Tibial nerve (tissue), 4 donors: ENCODE data around the gene TFR2. TPM values are rescaled to one million over a fixed set of nuclear protein-coding genes. Genes with fewer than 3 reads are reported as not detected.

ENCODE experiments used
- DNase-seq, 2 donors: peaks; one replicate each; pipeline ENCODE4 v3.0.0-alpha.2; 2019; ENCODE audit warnings: low spot score in 2 of 2
- H3K27ac ChIP-seq, 4 donors: fragments of 200-600 bp; sonication (generic) in 3 of 4; one replicate each; pipeline ENCODE4 v1.5.1; 2017 to 2019; ENCODE audit warnings: mild to moderate bottlenecking in 1 of 4
- H3K27me3 ChIP-seq, 2 donors: fragments of 200-600 bp; sonication (generic) in 1 of 2; one replicate each; pipeline versions ENCODE4 v1.5.1 to v1.6.0; 2017 to 2019
- H3K36me3 ChIP-seq, 3 donors: fragments of 200-600 bp; sonication (generic); one replicate each; pipeline ENCODE4 v1.5.1; 2018 to 2019
- H3K4me1 ChIP-seq, 4 donors: fragments of 200-600 bp; sonication (generic) in 3 of 4; one replicate each; pipeline ENCODE4 v1.5.1; 2017 to 2019
- H3K4me3 ChIP-seq, 4 donors: fragments of 200-600 bp; sonication (generic) in 3 of 4; one replicate each; pipeline ENCODE4 v1.5.1; 2017 to 2019; ENCODE audit warnings: mild to moderate bottlenecking in 1 of 4, moderate library complexity in 1 of 4
- H3K9me3 ChIP-seq, 4 donors: fragments of 200-600 bp; sonication (generic) in 3 of 4; one replicate each; pipeline ENCODE4 v1.5.1; 2017 to 2019
- EP300 ChIP-seq, 2 donors: sonication (generic); formaldehyde crosslinking; IDR thresholded peaks; one replicate each; pipeline ENCODE4 v1.6.1; 2017; ENCODE audit warnings: antibody characterized with exemption in 2 of 2, mild to moderate bottlenecking in 1 of 2
- POLR2A ChIP-seq, 2 donors: fragments of 450-650 bp; IDR thresholded peaks; one replicate each; pipeline ENCODE4 v1.6.1; 2017; ENCODE audit warnings: antibody characterized with exemption in 2 of 2, mild to moderate bottlenecking in 2 of 2, moderate library complexity in 2 of 2
- WGBS, 2 donors: methylation state at CpG; one replicate each; pipeline ENCODE4 v1.1.5; 2018; 5-methylcytosine and 5-hydroxymethylcytosine counted together
- total RNA-seq, 4 donors: library from RNA; depleted of rRNA; stranded (reverse); fragments of >200 nt; gene quantifications; one replicate each; pipeline ENCODE4 v1.1.0, GENCODE V29; 2016
- TF ChIP-seq, protein P1 (sequence below), 5 experiments: fragments of 200-600 bp in 3 of 5; fragments of 450-650 bp in 2 of 5; sonication (generic) in 3 of 5; IDR thresholded peaks; one replicate each; pipeline ENCODE4 v1.5.1; 2016 to 2019; ENCODE audit warnings: antibody characterized with exemption in 5 of 5, mild to moderate bottlenecking in 3 of 5, moderate library complexity in 2 of 5

TFR2 gene
- total RNA-seq, 4 donors from 2014 or later, result 2.1 TPM; not detected in 3

- WGBS, 2 donors, result 64 to 71% methylated on average over 8 of the region's 8 CpGs
- no peak overlapping the region for H3K4me3 ChIP-seq
- H3K9me3 ChIP-seq, result no peaks in the 10 kb centered on the region
- TF ChIP-seq EP300 (IDR thresholded peaks at IDR 0.05) (no peak), POLR2A (IDR thresholded peaks at IDR 0.05) (no peak)
- TF ChIP-seq, protein P1, sequence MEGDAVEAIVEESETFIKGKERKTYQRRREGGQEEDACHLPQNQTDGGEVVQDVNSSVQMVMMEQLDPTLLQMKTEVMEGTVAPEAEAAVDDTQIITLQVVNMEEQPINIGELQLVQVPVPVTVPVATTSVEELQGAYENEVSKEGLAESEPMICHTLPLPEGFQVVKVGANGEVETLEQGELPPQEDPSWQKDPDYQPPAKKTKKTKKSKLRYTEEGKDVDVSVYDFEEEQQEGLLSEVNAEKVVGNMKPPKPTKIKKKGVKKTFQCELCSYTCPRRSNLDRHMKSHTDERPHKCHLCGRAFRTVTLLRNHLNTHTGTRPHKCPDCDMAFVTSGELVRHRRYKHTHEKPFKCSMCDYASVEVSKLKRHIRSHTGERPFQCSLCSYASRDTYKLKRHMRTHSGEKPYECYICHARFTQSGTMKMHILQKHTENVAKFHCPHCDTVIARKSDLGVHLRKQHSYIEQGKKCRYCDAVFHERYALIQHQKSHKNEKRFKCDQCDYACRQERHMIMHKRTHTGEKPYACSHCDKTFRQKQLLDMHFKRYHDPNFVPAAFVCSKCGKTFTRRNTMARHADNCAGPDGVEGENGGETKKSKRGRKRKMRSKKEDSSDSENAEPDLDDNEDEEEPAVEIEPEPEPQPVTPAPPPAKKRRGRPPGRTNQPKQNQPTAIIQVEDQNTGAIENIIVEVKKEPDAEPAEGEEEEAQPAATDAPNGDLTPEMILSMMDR (IDR thresholded peaks at IDR 0.05), result no peak
- no peaks in the 10 kb centered on the region for H3K27me3 ChIP-seq
- DNase-seq, result no peak
- no peak overlapping the region for H3K27ac ChIP-seq
- H3K4me1 ChIP-seq, result peaks cover 0 to 6% (median 2%) of the 10 kb centered on the region in 4 donors
- peaks cover 0 to 28% (median 0%) of the 10 kb centered on the region in 3 donors for H3K36me3 ChIP-seq
Measured at GRCh38 chr7:100621554-100621953, 19.8 kb downstream of the TFR2 start.

- Histone ChIP-seq H3K4me1 (no peaks in the 10 kb centered on the region), H3K36me3 (peaks cover 0 to 34% (median 0%) of the 10 kb centered on the region in 3 donors), H3K9me3 (no peaks in the 10 kb centered on the region), H3K27me3 (no peaks in the 10 kb centered on the region), H3K27ac (no peak overlapping the region), H3K4me3 (no peak overlapping the region)
- TF ChIP-seq, protein P1 (IDR thresholded peaks at IDR 0.05), result no peak
- no peak for TF ChIP-seq EP300 (IDR thresholded peaks at IDR 0.05)
- TF ChIP-seq POLR2A (IDR thresholded peaks at IDR 0.05), result no peak
- DNase-seq, result no peak
- WGBS, 2 donors, result 93 to 95% methylated on average over 23 of the region's 23 CpGs
Measured at GRCh38 chr7:100620804-100621203, 20.5 kb downstream of the TFR2 start.

GRCh38 chr7:100620239-100620638 is 21.1 kb downstream of the TFR2 start:
- H3K9me3 ChIP-seq, result no peaks in the 10 kb centered on the region
- no peak for TF ChIP-seq POLR2A (IDR thresholded peaks at IDR 0.05)
- TF ChIP-seq, protein P1 (IDR thresholded peaks at IDR 0.05), result no peak
- no peak for TF ChIP-seq EP300 (IDR thresholded peaks at IDR 0.05)
- H3K36me3 ChIP-seq, result peaks cover 0 to 40% (median 0%) of the 10 kb centered on the region in 3 donors
- no peak for DNase-seq
- WGBS, 2 donors, result 89 to 93% methylated on average over 6 of the region's 6 CpGs
- H3K4me1 ChIP-seq, result no peaks in the 10 kb centered on the region
- H3K27me3 ChIP-seq, result no peaks in the 10 kb centered on the region
- H3K27ac ChIP-seq, result no peak overlapping the region
- no peak overlapping the region for H3K4me3 ChIP-seq

DNA sequence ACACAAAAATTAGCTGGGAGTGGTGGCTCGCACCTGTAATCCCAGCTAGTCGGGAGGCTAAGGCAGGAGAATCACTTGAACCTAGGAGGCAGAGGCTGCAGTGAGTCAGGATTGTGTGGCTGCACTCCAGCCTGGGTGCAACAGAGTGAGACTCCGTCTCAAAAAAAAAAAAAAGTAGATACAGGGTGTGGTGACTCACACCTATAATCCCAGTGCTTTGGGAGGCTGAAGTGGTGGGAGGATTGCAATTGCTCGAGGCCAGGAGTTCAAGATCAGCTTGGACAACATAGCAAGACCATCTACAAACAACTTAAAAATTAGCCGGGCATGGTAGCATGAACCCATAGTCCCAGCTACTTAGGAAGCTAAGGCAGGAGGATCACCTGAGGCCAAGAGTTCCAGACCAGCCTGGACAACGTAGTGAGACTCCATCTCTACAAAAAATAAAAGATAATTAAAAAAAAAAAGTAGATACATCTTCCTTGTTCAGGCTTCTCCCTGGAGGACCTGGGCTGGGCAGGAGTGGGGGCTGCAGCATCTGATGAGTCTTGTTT is 27.0 kb downstream of the TFR2 start:
- H3K27me3 ChIP-seq, result no peaks in the 10 kb centered on the region
- no peak overlapping the region for H3K27ac ChIP-seq
- H3K9me3 ChIP-seq, result no peaks in the 10 kb centered on the region
- H3K4me1 ChIP-seq, result peaks cover 0 to 22% (median 9%) of the 10 kb centered on the region in 4 donors
- H3K36me3 ChIP-seq, result peaks cover 0 to 33% (median 0%) of the 10 kb centered on the region in 3 donors
- 87 to 93% methylated on average over 6 of the region's 6 CpGs for WGBS, 2 donors
- H3K4me3 ChIP-seq, result no peak overlapping the region
- TF ChIP-seq, protein P1 (IDR thresholded peaks at IDR 0.05), result no peak
- TF ChIP-seq POLR2A (IDR thresholded peaks at IDR 0.05), result no peak
- no peak for TF ChIP-seq EP300 (IDR thresholded peaks at IDR 0.05)
- DNase-seq, result no peak

- Histone ChIP-seq H3K27ac (peak overlapping the region in 2 of 4 donors; percentile 94 to 96), H3K4me1 (peaks cover 0 to 22% (median 9%) of the 10 kb centered on the region in 4 donors), H3K4me3 (peak overlapping the region in 3 of 4 donors; percentile 55 to 85 (median 66)), H3K36me3 (peaks cover 0 to 33% (median 0%) of the 10 kb centered on the region in 3 donors), H3K9me3 (no peaks in the 10 kb centered on the region), H3K27me3 (no peaks in the 10 kb centered on the region)
- 87 to 89% methylated on average over 12 to 13 of the region's 13 CpGs for WGBS, 2 donors
- no peak for DNase-seq
- TF ChIP-seq, protein P1 (IDR thresholded peaks at IDR 0.05), result no peak
- no peak for TF ChIP-seq POLR2A (IDR thresholded peaks at IDR 0.05)
- TF ChIP-seq EP300 (IDR thresholded peaks at IDR 0.05), result no peak
Measured at GRCh38 chr7:100613412-100614175, 27.8 kb downstream of the TFR2 start.
